GM21717 (cell line): ENCODE results near the gene TMEM238L.

Source experiments
- ATAC-seq: cut with Tn5 transposase; IDR thresholded peaks from one replicate; pipeline ENCODE4 v1.9.1; 2021; ENCODE audit warnings: mild to moderate bottlenecking, moderate library complexity; ENCODE audit not compliant: unreplicated experiment

TMEM238L gene

GRCh38 chr17:10748531-10749181 is 55.2 kb downstream of the TMEM238L start:
- ATAC-seq, result no peak

GRCh38 chr17:10745231-10745630 is 58.7 kb downstream of the TMEM238L start:
- ATAC-seq, result no peak
